ENCODE measurements around the gene NOP9. TPM values are rescaled to one million over a fixed set of nuclear protein-coding genes. Genes with fewer than 3 reads are reported as not detected.
A peak's percentile ranks its signal among the peaks of the same experiment; 100 is the strongest.
"Not testable (repeated sequence)": the region's sequence is repeated elsewhere in the genome, so short reads cannot be mapped to it uniquely, and the experiment has no call there.

The NOP9 gene
- total and polyA plus RNA-seq, 9 of the 15 experiments (the other 6 are each of a cell fraction or from before 2014, with no cell fraction given), result 1.0 to 27.9 (median 15.1) TPM

DNA sequence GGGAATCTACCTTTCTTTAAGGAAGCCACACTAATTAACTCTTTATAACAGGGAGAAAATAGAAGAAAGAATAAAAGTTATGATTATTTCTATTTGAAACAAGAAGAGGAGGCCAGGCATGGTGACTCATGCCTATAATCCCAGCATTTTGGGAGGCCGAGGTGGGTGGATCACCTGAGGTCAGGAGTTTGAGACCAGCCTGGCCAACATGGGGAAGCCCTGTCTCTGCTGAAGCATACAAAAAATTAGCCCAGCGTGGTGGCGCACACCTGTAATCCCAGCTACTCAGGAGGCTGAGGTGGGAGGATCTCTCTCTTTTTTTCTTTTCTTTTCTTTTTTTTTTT is 54.8 kb downstream of the NOP9 start:
- H4K20me1 ChIP-seq (replicated peaks; ENCODE audit: control insufficient read depth, insufficient read depth, low read length); in situ Hi-C loops (cut with MboI); H3K27me3 ChIP-seq (ENCODE audit: control insufficient read depth in 2 of 2, insufficient read depth in 2 of 2, low read length in 2 of 2); H3K36me3 ChIP-seq (ENCODE audit: control insufficient read depth, insufficient read depth, low read length); ATAC-seq; H3K79me2 ChIP-seq (ENCODE audit: control insufficient read depth, insufficient read depth, low read length); H2AFZ ChIP-seq (ENCODE audit: low read depth, low read length); H3K9me3 ChIP-seq (replicated peaks; ENCODE audit: control insufficient read depth, insufficient read depth, low read depth, low read length); H3K27ac ChIP-seq (ENCODE audit: extremely low read depth, low read depth, low read length); H3K4me1 ChIP-seq (replicated peaks in 1 of 2; ENCODE audit: control insufficient read depth in 2 of 2, insufficient read depth in 2 of 2, low read length in 2 of 2); H3K4me2 ChIP-seq (ENCODE audit: insufficient read depth, low read length); H3K4me3 ChIP-seq; BruUV-seq (replicated peaks); POLR2A ChIA-PET; FAIRE-seq; H3K9ac ChIP-seq (ENCODE audit: insufficient read depth in 1 of 2, low read depth in 2 of 2, low read length in 2 of 2); DNase-seq (ENCODE audit: extremely low read depth in 1 of 4, low spot score in 3 of 4); CTCF ChIA-PET (ENCODE audit: low intra/inter-chr PET ratio); H3K9me1 ChIP-seq (ENCODE audit: control insufficient read depth, insufficient read depth, low read length); intact Hi-C loops (cut with micrococcal nuclease): not testable (repeated sequence)
- TF ChIP-seq RBM25 (IDR thresholded peaks at IDR 0.05; ENCODE audit: low read depth, low read length, severe bottlenecking), result peak; percentile 17
- 7% methylated on average over 1 of the region's 3 CpGs for WGBS (ENCODE audit: insufficient coverage, low coverage, missing lambda C conversion rate)

GRCh38 chr14:24355009-24355408 is 55.4 kb downstream of the NOP9 start:
- in situ Hi-C loops (cut with MboI), result no loop called here
- FAIRE-seq, result no peak
- Histone ChIP-seq H3K27me3 (ENCODE audit: control insufficient read depth in 2 of 2, insufficient read depth in 2 of 2, low read length in 2 of 2) (no peaks in the 10 kb centered on the region; a peak in 1 of 5 replicates), H3K36me3 (ENCODE audit: control insufficient read depth, insufficient read depth, low read length) (no peaks in the 10 kb centered on the region), H3K9ac (ENCODE audit: insufficient read depth in 1 of 2, low read depth in 2 of 2, low read length in 2 of 2) (no peak overlapping the region), H3K4me3 (no peak overlapping the region), H3K4me2 (ENCODE audit: insufficient read depth, low read length) (no peak overlapping the region), H2AFZ (ENCODE audit: low read depth, low read length) (peak overlapping the region; percentile 24; the same call in 1 of the 2 replicates), H3K9me1 (ENCODE audit: control insufficient read depth, insufficient read depth, low read length) (no peaks in the 10 kb centered on the region), H3K9me3 (replicated peaks; ENCODE audit: control insufficient read depth, insufficient read depth, low read depth, low read length) (no peaks in the 10 kb centered on the region; the same call in 1 of the 2 replicates), H3K79me2 (ENCODE audit: control insufficient read depth, insufficient read depth, low read length) (no peaks in the 10 kb centered on the region), H4K20me1 (replicated peaks; ENCODE audit: control insufficient read depth, insufficient read depth, low read length) (no peaks in the 10 kb centered on the region), H3K27ac (ENCODE audit: extremely low read depth, low read depth, low read length) (no peak overlapping the region), H3K4me1 (replicated peaks in 1 of 2; ENCODE audit: control insufficient read depth in 2 of 2, insufficient read depth in 2 of 2, low read length in 2 of 2) (peaks cover 0 to 3% of the 10 kb centered on the region in 2 experiments; a peak in 3 of 5 replicates)
- no TSS peak for BruUV-seq (replicated peaks)
- WGBS (ENCODE audit: insufficient coverage, low coverage, missing lambda C conversion rate), result 34% methylated on average over 6 of the region's 7 CpGs
- CTCF ChIA-PET (ENCODE audit: low intra/inter-chr PET ratio), result no interaction called here
- TF ChIP-seq RBM25 (IDR thresholded peaks at IDR 0.05; ENCODE audit: low read depth, low read length, severe bottlenecking), result no peak
- no peak for TF ChIP-seq HIVEP1 (CRISPR knock-in tag; IDR thresholded peaks at IDR 0.05)
- no peak for TF ChIP-seq RBM34 (IDR thresholded peaks at IDR 0.05; ENCODE audit: borderline replicate concordance, insufficient read depth, low read length)
- TF ChIP-seq, protein P1, sequence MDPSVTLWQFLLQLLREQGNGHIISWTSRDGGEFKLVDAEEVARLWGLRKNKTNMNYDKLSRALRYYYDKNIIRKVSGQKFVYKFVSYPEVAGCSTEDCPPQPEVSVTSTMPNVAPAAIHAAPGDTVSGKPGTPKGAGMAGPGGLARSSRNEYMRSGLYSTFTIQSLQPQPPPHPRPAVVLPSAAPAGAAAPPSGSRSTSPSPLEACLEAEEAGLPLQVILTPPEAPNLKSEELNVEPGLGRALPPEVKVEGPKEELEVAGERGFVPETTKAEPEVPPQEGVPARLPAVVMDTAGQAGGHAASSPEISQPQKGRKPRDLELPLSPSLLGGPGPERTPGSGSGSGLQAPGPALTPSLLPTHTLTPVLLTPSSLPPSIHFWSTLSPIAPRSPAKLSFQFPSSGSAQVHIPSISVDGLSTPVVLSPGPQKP (CRISPR knock-in tag; IDR thresholded peaks at IDR 0.05), result no peak
- no peak for TF ChIP-seq GABPB1 (CRISPR knock-in tag; IDR thresholded peaks at IDR 0.05)
- TF ChIP-seq FOS (IDR thresholded peaks at IDR 0.05; ENCODE audit: extremely low read depth, insufficient read length), result no peak
- no peak for TF ChIP-seq TRIM25 (IDR thresholded peaks at IDR 0.05; ENCODE audit: borderline replicate concordance)
- TF ChIP-seq PCBP1 (IDR thresholded peaks at IDR 0.05; ENCODE audit: low read depth, low read length, poor library complexity, severe bottlenecking), result no peak
- no peak for TF ChIP-seq NFE2 (IDR thresholded peaks at IDR 0.05; ENCODE audit: low read depth)
- no peak for TF ChIP-seq ZBTB8A (IDR thresholded peaks at IDR 0.05; ENCODE audit: partially characterized antibody)
- TF ChIP-seq ZBTB26 (CRISPR knock-in tag; IDR thresholded peaks at IDR 0.05), result no peak
- TF ChIP-seq MCM7 (IDR thresholded peaks at IDR 0.05), result no peak
- intact Hi-C loops (cut with micrococcal nuclease), result no loop called here
- no peak for DNase-seq (ENCODE audit: extremely low read depth in 1 of 4, low spot score in 3 of 4)
- POLR2A ChIA-PET, result interaction anchor here (0.7 kb wide), 1 partner anchor 11 kb away, joined by 3 read pairs; no protein-coding TSS in a partner anchor
- ATAC-seq, result no peak
